ENCODE measurements around the gene SEMA4C. TPM values are rescaled to one million over a fixed set of nuclear protein-coding genes. Genes with fewer than 3 reads are reported as not detected.

SEMA4C gene
- total RNA-seq, 1 donor from 2014 or later: 25.5 TPM

- DNase-seq (ENCODE audit: low spot score): no peak
Observed at GRCh38 chr2:96822786-96823185, 47.1 kb downstream of the SEMA4C start.

GRCh38 chr2:96821113-96821675 is 48.7 kb downstream of the SEMA4C start:
- DNase-seq (ENCODE audit: low spot score): no peak

GRCh38 chr2:96819876-96820511 is 49.9 kb downstream of the SEMA4C start:
- DNase-seq (ENCODE audit: low spot score): no peak

GRCh38 chr2:96819128-96819875 is 50.6 kb downstream of the SEMA4C start:
- no peak for DNase-seq (ENCODE audit: low spot score)

GRCh38 chr2:96817882-96818281 is 52.0 kb downstream of the SEMA4C start:
- DNase-seq (ENCODE audit: low spot score): no peak

DNA sequence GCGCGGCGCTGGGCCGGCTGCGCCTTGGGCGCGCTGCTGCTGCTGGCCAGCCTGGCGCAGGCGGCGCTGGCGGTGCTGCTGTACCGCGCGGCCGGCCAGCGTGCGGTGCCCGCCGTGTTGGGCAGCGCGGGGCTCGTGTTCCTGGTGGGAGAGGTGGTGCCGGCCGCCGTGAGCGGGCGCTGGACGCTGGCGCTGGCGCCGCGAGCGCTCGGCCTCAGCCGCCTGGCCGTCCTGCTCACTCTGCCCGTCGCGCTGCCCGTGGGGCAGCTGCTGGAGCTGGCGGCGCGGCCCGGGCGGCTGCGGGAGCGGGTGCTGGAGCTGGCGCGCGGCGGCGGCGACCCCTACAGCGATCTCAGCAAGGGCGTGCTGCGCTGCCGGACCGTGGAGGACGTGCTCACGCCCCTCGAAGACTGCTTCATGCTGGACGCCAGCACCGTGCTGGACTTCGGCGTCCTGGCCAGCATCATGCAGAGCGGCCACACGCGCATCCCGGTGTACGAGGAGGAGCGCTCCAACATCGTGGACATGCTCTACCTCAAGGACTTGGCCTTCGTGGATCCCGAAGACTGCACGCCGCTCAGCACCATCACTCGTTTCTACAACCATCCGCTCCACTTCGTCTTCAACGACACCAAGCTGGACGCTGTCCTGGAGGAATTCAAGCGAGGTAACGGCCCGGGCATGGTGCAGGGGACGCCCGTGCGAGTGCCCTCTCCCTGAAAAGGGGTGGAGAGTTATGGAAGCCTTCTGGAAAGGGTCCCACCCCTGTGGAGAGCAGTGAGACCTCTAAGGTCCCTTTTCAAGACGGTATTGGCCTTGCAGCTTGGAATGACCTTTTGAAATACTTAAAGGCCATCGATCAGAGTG is 52.8 kb downstream of the SEMA4C start:
- DNase-seq (ENCODE audit: low spot score): no peak

DNA sequence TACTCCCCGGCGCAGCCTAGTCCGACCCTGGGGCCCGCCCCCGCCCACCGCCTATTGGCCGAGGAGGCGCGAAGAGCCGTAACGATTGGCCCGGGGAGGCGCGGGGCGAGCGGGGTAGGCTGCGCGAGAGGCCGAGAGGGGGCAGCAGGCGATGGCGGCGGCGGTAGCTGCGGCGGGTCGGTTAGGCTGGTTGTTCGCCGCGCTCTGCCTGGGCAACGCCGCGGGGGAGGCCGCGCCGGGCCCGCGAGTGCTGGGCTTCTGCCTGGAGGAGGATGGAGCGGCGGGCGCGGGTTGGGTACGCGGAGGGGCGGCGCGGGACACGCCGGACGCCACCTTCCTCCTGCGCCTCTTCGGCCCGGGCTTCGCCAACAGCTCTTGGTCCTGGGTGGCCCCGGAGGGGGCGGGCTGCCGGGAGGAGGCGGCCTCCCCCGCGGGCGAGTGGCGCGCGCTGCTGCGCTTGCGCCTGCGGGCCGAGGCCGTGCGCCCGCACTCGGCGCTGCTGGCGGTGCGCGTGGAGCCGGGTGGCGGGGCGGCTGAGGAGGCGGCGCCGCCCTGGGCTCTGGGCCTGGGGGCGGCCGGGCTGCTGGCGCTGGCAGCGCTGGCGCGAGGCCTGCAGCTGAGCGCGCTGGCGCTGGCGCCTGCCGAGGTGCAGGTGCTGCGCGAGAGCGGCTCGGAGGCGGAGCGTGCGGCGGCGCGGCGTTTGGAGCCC is 53.6 kb downstream of the SEMA4C start, which contains the start of gene CNNM3:
Gene CNNM3, plus strand, starts transcription at position 142 of the 709 bp plus-strand sequence. Its CDS starts 10 bp downstream, at position 152.
- peak; percentile 98 for DNase-seq (ENCODE audit: low spot score)

DNA sequence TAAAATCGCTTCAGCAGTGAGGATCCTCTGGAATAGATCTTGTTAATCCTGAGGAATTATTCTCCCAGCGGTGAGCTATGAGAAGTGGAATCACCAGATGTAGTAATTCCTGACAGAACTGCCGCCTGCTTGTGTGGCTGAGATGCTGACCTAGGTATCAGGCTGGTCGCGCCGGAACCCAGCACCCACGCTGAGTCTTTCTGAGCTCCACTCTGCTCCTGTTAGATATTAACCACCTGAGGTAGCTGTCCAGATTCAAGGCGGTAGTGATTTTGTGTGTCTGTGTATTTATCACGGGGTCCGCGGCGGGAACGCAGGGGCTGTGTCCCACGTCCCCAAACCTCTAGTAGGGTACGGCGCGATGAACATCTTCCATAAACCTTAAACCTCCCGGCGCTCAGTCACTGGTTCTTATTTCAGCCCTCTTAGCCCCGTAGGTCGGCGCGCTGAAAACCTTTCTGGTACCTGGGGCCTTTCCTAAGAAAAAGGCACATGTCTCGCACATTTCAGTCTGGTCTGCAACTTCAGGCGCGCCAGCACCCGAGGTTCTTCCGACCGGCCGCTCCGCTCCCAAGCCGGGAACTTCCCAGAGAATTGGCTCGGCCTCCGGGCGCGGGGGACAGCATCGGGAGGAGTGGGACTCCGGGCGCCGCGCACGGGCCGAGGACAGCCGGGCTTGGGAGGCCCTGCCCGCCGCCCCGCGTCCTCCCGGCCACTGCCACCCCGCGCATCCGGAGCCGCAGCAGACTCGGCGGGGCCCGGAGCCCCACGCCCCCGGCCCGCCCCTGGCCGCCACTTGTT is 54.4 kb downstream of the SEMA4C start:
- peak; percentile 25 for DNase-seq (ENCODE audit: low spot score)

DNA sequence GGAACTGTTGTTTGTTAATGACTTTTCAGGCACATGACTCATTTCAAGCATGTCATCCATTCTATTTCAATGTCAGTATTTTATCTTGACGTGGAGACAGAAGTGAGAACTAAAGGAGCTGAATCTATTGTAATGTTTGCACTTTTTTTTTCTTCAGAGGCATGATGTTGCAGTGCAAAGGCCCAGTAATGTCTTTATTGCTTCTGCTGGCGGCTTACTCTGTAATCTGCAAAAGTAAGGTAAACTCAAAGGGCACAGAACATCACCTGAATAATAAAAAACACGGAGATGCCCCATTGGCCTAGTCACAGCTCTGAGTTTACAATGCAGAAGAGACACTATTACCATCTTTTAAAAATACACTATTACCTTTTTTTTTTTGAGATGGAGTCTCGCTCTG is 56.2 kb downstream of the SEMA4C start:
- no peak for DNase-seq (ENCODE audit: low spot score)

DNA sequence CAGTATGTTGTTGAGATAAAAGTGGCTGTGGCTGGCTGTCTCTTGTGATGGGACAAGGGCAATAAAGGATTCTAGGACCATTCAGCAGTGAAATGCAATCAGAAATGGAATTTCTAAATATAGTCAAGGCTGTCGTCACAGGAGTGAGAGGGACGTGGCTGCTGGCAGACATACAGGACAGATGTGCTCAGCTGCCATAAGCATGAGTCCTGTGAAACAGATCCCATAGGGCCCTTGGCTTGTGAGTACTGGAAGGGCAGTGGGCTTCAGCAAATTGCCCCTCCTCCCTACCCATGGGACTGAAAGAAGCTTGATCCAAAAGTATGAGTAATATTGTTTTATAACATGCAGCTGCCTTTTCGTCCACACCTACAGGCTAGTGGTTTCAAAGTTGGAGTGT is 58.0 kb downstream of the SEMA4C start:
- DNase-seq (ENCODE audit: low spot score): no peak

GRCh38 chr2:96810783-96811192 is 59.1 kb downstream of the SEMA4C start:
- DNase-seq (ENCODE audit: low spot score): no peak

DNA sequence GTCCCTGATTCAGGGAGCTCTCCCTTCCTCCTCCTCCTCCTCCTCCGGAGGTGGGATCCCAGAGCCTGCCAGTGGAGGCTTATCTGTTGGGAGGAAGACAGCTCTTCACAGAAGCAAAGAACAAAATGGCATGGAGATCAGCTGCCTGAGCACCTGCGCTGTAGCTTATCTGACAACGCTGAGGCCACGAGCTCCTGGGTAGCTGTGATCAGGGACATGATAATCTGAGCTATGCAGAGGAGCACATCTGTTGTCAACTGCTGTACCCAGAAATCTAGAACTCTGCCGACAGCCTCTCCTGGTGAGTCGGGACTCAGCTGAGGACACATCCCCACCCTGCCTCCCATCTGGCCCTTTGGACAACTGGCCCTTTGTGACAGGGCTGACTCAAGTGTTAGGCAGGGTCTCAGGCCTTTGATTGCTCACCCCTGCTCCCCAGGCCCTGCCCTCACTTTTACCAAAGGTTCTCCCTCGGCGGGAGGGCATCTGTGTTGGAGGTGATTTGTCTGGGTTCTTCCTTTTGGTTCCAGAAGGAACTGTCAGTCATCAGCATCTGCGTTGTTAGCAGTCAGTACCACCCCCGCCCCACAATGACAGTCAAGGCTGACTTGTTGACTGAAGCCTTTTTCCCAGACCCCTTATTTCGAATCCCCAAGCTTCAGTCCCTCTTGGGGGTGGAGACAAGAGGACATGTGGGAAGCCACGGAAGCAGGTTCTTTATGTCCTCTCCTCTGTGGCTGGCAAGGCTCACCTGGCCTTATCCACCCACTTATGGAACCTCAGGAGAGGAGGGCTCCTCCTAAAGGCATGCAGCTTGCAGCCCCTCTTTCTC is 59.7 kb downstream of the SEMA4C start:
- no peak for DNase-seq (ENCODE audit: low spot score)

Other genes with a start within 250 kb of the SEMA4C start
- 28.2 TPM for gene KANSL3, start 231.8 kb downstream of the SEMA4C start, total RNA-seq (ENCODE audit: insufficient read depth, low replicate concordance)
- 0.48 TPM for gene FER1L5, start 227.3 kb downstream of the SEMA4C start, total RNA-seq (ENCODE audit: insufficient read depth, low replicate concordance)
- 9.4 TPM for gene LMAN2L, start 130.0 kb downstream of the SEMA4C start, total RNA-seq (ENCODE audit: insufficient read depth, low replicate concordance)
- gene CNNM4, start 109.2 kb downstream of the SEMA4C start, total RNA-seq (ENCODE audit: insufficient read depth, low replicate concordance): 1.4 TPM
- gene CNNM3, start 53.8 kb downstream of the SEMA4C start, total RNA-seq (ENCODE audit: insufficient read depth, low replicate concordance): 7.7 TPM
- gene ANKRD23, start 26.1 kb downstream of the SEMA4C start, total RNA-seq (ENCODE audit: insufficient read depth, low replicate concordance): 6.5 TPM
- gene ANKRD39, start 12.1 kb downstream of the SEMA4C start, total RNA-seq (ENCODE audit: insufficient read depth, low replicate concordance): 17.3 TPM
- not detected for gene FAM178B, start 116.5 kb upstream of the SEMA4C start, total RNA-seq (ENCODE audit: insufficient read depth, low replicate concordance)
- gene FAHD2B, start 224.8 kb upstream of the SEMA4C start, total RNA-seq (ENCODE audit: insufficient read depth, low replicate concordance): 0.72 TPM
- gene ANKRD36, start 243.1 kb upstream of the SEMA4C start, total RNA-seq (ENCODE audit: insufficient read depth, low replicate concordance): 145 TPM

All from umbilical cord (tissue), 2 donors.